Esophagus (tissue), 2 donors: Measurements from ENCODE around the gene TMC5. TPM values are rescaled to one million over a fixed set of nuclear protein-coding genes. Genes with fewer than 3 reads are reported as not detected.
A peak's percentile ranks its signal among the peaks of the same experiment; 100 is the strongest.

Experiments
- H3K27ac ChIP-seq, 2 donors: one replicate each; pipeline ENCODE4 v1.5.1; 2013; ENCODE audit warnings: low read depth in 2 of 2, mild to moderate bottlenecking in 2 of 2, inconsistent platforms in 1 of 2, low read length in 1 of 2, moderate library complexity in 1 of 2
- H3K27me3 ChIP-seq, 2 donors: one replicate each; pipeline ENCODE4 v1.6.1; 2013; ENCODE audit warnings: low read length in 2 of 2, control low read depth in 1 of 2, mild to moderate bottlenecking in 1 of 2; ENCODE audit not compliant: insufficient read depth in 2 of 2, control insufficient read depth in 1 of 2
- H3K36me3 ChIP-seq, 2 donors: one replicate each; pipeline ENCODE4 v1.6.1; 2013; ENCODE audit warnings: low read length in 1 of 2; ENCODE audit not compliant: control insufficient read depth in 2 of 2, insufficient read depth in 2 of 2
- H3K4me1 ChIP-seq, 2 donors: one replicate each; pipeline ENCODE4 v1.6.1; 2013; ENCODE audit warnings: low read length in 1 of 2; ENCODE audit not compliant: control insufficient read depth in 2 of 2, insufficient read depth in 2 of 2
- H3K4me3 ChIP-seq, 2 donors: one replicate each; pipeline ENCODE4 v1.5.1; 2013; ENCODE audit warnings: low read length in 2 of 2, mild to moderate bottlenecking in 2 of 2, low read depth in 1 of 2, moderate library complexity in 1 of 2
- H3K9me3 ChIP-seq, 2 donors: one replicate each; pipeline ENCODE4 v1.6.1; 2013; ENCODE audit warnings: mild to moderate bottlenecking in 2 of 2, low read depth in 1 of 2, low read length in 1 of 2, moderate library complexity in 1 of 2; ENCODE audit not compliant: control insufficient read depth in 2 of 2, insufficient read depth in 1 of 2
- WGBS, 2 donors: extraction: QIAGEN DNeasy Blood & Tissue Kit; methylation state at CpG; one replicate each; pipeline ENCODE4 v1.1.7; 2013; 5-methylcytosine and 5-hydroxymethylcytosine counted together
- polyA plus RNA-seq, 2 donors: library from polyadenylated mRNA; stranded (reverse); fragments of 200-250 nt; gene quantifications; one replicate each; pipeline ENCODE4 v1.2.3, GENCODE V29; 2013
- donor health status: healthy with polysubstance abuse.
- donor health status: Bipolar disorder and iron deficiency.

Gene TMC5
- polyA plus RNA-seq, 2 donors: 0.18 to 0.42 TPM

DNA sequence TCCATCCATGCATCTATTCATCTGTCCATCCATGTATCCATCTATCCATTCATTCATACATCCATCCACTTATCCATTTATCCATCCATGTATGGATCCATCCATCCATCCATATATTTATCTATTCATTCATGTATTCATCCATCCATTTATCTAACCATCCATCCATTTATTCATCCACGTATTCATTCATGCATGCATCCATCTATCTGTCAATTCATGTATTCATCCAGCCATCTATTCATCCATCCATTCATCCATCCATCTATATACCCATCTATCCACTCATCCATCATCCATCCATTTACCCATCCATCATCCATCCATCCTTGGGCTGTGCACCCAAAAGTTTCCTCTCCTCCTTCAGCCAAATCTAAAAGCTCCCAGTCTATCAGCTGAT, 60.8 kb downstream of the TMC5 start:
- H3K27ac ChIP-seq: no peak overlapping the region
- no peak overlapping the region for H3K4me3 ChIP-seq
- no peaks in the 10 kb centered on the region for H3K36me3 ChIP-seq
- no peaks in the 10 kb centered on the region for H3K9me3 ChIP-seq
- H3K4me1 ChIP-seq: no peaks in the 10 kb centered on the region
- no peaks in the 10 kb centered on the region for H3K27me3 ChIP-seq
- 85 to 94% methylated on average over 1 of the region's 1 CpG for WGBS, 2 donors

DNA sequence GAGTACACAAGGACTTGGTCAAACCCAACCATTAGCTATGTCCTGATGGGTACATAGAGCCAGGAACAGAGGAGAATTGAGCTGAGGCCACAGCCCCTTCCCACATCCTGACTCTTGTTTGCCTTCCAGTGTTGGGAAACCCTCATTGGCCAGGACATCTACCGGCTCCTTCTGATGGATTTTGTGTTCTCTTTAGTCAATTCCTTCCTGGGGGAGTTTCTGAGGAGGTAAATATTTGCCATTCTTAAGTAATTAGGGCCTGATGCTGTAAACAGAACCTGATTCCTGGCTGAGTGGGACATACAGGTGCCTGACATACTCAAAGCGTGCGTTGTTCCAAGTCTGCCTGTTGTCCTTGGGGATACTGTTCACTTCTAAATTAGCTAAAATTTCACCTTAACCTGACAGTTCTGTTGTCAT, 61.6 kb downstream of the TMC5 start:
- no peaks in the 10 kb centered on the region for H3K4me1 ChIP-seq
- H3K9me3 ChIP-seq: no peaks in the 10 kb centered on the region
- no peak overlapping the region for H3K27ac ChIP-seq
- no peak overlapping the region for H3K4me3 ChIP-seq
- 85 to 87% methylated on average over 3 of the region's 3 CpGs for WGBS, 2 donors
- no peaks in the 10 kb centered on the region for H3K27me3 ChIP-seq
- no peaks in the 10 kb centered on the region for H3K36me3 ChIP-seq

DNA sequence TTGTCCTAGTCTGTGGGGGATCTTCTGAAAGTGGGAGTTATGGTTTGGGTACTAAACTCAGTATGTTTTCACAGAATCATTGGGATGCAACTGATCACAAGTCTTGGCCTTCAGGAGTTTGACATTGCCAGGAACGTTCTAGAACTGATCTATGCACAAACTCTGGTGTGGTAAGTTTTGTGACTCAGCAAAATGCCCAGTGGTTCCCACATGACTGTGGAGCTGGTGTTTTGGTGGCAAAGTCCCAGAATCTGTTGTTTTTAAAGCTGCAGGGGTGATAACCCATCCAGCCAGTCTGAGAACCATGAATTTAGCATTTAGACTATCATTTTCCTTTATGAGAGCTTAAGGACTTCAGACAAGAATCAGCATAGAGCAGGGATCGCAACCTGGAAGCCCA, 63.6 kb downstream of the TMC5 start:
- no peak overlapping the region for H3K27ac ChIP-seq
- no peaks in the 10 kb centered on the region for H3K36me3 ChIP-seq
- H3K4me1 ChIP-seq: no peaks in the 10 kb centered on the region
- H3K4me3 ChIP-seq: no peak overlapping the region
- no peaks in the 10 kb centered on the region for H3K9me3 ChIP-seq
- no peaks in the 10 kb centered on the region for H3K27me3 ChIP-seq
- 83 to 84% methylated on average over 2 of the region's 2 CpGs for WGBS, 2 donors

DNA sequence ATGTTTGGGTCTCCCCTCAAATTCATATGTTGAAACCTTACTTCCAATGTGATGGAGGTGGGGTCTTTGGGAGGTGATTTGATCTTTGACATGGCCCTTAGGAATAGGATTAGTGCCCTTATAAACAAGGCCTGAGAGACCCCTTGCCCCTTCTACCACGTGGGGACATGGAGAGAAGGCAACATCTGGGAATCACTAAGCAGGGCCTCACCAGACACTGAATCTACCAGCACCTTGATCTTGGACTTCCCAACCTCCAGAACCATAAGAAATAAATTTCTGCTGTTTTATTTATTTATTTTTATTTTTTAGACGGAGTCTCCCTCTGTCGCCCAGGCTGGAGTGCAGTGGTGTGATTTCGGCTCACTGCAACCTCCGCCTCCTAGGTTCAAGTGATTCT, 64.1 kb downstream of the TMC5 start:
- H3K27ac ChIP-seq: no peak overlapping the region
- no peaks in the 10 kb centered on the region for H3K9me3 ChIP-seq
- WGBS, 2 donors: 89 to 93% methylated on average over 5 of the region's 5 CpGs
- H3K27me3 ChIP-seq: no peaks in the 10 kb centered on the region
- no peak overlapping the region for H3K4me3 ChIP-seq
- H3K4me1 ChIP-seq: no peaks in the 10 kb centered on the region
- H3K36me3 ChIP-seq: no peaks in the 10 kb centered on the region

DNA sequence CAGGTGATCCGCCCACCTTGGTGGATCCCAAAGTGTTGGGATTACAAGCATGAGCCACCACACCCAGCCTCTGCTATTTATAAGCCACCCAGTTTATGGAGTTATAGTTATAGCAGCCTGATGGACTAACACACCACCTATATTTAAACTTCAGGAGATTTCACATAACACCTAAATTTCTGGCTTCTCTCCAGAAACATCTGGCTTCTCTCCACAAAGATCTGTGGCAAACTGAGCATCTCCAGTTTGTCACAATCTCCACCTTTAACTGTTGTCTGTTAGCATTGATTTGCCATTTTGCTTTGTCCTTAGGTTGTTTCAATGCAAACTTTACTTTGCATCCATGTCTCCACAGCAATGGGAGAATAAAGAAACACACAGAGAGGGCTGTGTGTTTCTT, 64.6 kb downstream of the TMC5 start:
- H3K27ac ChIP-seq: no peak overlapping the region
- H3K4me3 ChIP-seq: no peak overlapping the region
- no peaks in the 10 kb centered on the region for H3K36me3 ChIP-seq
- H3K9me3 ChIP-seq: no peaks in the 10 kb centered on the region
- H3K27me3 ChIP-seq: no peaks in the 10 kb centered on the region
- H3K4me1 ChIP-seq: peaks cover 0 to 3% of the 10 kb centered on the region in 2 donors
- 71 to 82% methylated on average over 1 of the region's 1 CpG for WGBS, 2 donors

DNA sequence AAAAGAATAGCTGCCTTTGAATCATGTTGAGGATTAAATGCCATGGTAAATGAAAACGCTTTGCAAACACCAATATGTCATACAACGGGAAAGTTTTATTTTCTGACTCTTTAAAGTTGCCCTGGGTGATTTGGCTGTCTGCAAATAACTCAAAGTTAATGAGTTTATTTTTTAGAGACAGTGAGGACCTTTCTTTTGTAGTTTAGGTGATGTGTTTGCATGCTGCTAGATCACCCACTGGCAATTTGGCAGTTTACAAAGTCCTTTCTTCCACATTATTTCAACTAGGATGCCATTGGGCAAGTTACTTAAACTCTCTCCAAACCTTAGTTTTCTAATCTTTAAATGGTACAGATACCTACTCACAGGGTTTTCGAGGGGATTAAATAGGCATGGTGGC, 66.4 kb downstream of the TMC5 start:
- H3K27me3 ChIP-seq: no peaks in the 10 kb centered on the region
- no peak overlapping the region for H3K27ac ChIP-seq
- H3K36me3 ChIP-seq: no peaks in the 10 kb centered on the region
- 50 to 71% methylated on average over 3 of the region's 3 CpGs for WGBS, 2 donors
- peaks cover 0 to 6% of the 10 kb centered on the region in 2 donors for H3K4me1 ChIP-seq
- no peaks in the 10 kb centered on the region for H3K9me3 ChIP-seq
- H3K4me3 ChIP-seq: no peak overlapping the region

DNA sequence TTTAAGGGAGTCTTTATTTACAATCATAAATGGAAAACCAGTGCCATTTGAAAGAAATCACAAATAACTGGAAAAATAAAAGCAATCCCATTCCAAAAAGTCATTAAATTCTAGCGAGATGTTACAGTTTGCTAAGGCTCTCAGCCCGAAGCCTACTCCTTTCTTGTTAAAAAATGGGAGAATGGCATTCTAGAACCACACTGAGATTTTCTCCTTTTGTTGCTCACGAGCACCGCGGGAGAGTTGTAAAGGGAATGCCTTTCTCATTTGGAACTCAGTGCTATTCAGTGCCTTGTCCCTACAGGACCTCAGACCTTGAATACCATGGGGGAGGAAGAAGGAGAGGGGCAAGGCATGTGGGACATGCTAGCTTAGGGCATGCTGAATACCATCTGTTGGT, 67.9 kb downstream of the TMC5 start:
- no peaks in the 10 kb centered on the region for H3K27me3 ChIP-seq
- H3K4me3 ChIP-seq: no peak overlapping the region
- peaks cover 0 to 6% of the 10 kb centered on the region in 2 donors for H3K4me1 ChIP-seq
- no peaks in the 10 kb centered on the region for H3K36me3 ChIP-seq
- H3K9me3 ChIP-seq: no peaks in the 10 kb centered on the region
- 93% methylated on average over 5 of the region's 5 CpGs for WGBS, 2 donors
- H3K27ac ChIP-seq: no peak overlapping the region

DNA sequence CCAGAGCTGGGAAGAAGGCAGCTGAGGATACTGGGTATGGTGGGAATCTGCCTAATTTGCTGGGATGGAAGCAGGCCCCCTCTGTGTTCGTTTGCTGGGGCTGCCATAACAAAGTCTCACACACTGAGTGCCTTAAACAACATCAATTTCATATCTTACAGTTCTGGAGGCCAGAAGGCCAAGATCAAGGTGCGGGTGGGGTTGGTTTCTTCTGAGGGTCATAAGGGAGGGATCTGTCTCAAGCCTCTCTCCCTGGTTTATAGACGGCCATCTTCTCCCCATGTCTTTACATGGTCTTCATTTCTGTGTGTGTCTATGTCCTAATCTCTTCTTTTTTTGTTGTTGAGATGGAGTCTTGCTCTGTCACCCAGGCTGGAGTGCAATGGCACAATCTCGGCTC, 68.4 kb downstream of the TMC5 start:
- no peaks in the 10 kb centered on the region for H3K9me3 ChIP-seq
- no peak overlapping the region for H3K4me3 ChIP-seq
- H3K27me3 ChIP-seq: no peaks in the 10 kb centered on the region
- WGBS, 2 donors: 83 to 92% methylated on average over 4 of the region's 4 CpGs
- peaks cover 0 to 6% of the 10 kb centered on the region in 2 donors for H3K4me1 ChIP-seq
- no peak overlapping the region for H3K27ac ChIP-seq
- H3K36me3 ChIP-seq: no peaks in the 10 kb centered on the region

DNA sequence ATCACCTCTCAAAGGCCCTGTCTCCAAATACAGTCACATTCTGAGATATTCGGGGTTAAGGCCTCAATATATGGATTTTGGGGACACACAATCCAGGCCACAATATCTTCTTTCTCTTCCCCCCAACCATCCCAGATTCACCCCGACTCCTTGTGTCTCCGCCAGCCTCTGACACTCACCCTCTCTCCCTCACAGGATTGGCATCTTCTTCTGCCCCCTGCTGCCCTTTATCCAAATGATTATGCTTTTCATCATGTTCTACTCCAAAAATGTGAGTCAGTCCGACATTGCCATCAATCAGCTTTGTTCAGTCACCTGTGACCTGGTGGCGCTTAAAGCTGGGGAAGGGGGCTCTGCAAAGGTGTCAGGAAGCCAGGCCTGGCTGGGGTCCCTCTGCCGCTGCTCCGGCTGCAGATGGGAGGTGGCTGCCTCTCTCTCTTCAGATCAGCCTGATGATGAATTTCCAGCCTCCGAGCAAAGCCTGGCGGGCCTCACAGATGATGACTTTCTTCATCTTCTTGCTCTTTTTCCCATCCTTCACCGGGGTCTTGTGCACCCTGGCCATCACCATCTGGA, 69.2 kb downstream of the TMC5 start:
- H3K27ac ChIP-seq: no peak overlapping the region
- WGBS, 2 donors: 85 to 90% methylated on average over 10 of the region's 10 CpGs
- H3K4me1 ChIP-seq: peaks cover 0 to 6% of the 10 kb centered on the region in 2 donors
- H3K9me3 ChIP-seq: no peaks in the 10 kb centered on the region
- no peak overlapping the region for H3K4me3 ChIP-seq
- no peaks in the 10 kb centered on the region for H3K27me3 ChIP-seq
- no peaks in the 10 kb centered on the region for H3K36me3 ChIP-seq

DNA sequence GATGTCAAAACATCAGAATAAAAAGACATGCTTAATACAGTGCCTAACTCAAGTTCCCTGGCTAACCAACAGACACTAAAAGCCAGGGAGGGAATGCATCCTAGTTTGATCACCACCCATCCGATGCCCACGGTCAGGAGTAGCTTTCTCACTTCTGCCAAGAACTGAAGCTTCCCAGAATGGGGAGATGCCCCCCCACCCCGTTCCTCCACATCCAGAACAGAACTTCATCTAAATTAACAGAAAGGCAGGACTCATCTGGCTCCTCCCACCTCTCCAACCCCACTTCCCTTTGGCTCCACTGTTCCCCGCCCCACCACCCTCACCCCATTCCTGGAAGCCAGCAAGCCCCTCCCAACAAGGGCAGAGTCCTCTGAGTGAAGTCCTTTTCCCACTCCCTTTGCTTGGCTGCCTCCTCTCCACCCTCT, 70.5 kb downstream of the TMC5 start:
- no peaks in the 10 kb centered on the region for H3K9me3 ChIP-seq
- H3K36me3 ChIP-seq: no peaks in the 10 kb centered on the region
- H3K4me1 ChIP-seq: peaks cover 0 to 6% of the 10 kb centered on the region in 2 donors
- WGBS, 2 donors: 33 to 40% methylated on average over 4 of the region's 4 CpGs
- H3K27me3 ChIP-seq: no peaks in the 10 kb centered on the region
- H3K4me3 ChIP-seq: no peak overlapping the region
- H3K27ac ChIP-seq: peak overlapping the region in 1 of 2 donors; percentile 49
